Measurements from ENCODE around the gene GGCX.
A peak's percentile ranks its signal among the peaks of the same experiment; 100 is the strongest.

Gene GGCX

GRCh38 chr2:85585781-85586105, 24.4 kb upstream of the GGCX start:
- no peak overlapping the region for H3K9ac ChIP-seq (ENCODE audit: low read depth, low read length)
- H3K9me3 ChIP-seq (ENCODE audit: control insufficient read depth, insufficient read depth, low read length): no peaks in the 10 kb centered on the region
- H3K4me1 ChIP-seq (ENCODE audit: insufficient read depth, low read length): peaks cover 14% of the 10 kb centered on the region

GRCh38 chr2:85584857-85585780, 23.8 kb upstream of the GGCX start:
- Histone ChIP-seq H3K9ac (ENCODE audit: low read depth, low read length) (peak overlapping the region; percentile 53; the same call in 1 of the 2 replicates), H3K36me3 (ENCODE audit: insufficient read depth, low read length) (peaks cover 7% of the 10 kb centered on the region; the same call in 1 of the 2 replicates), H3K4me1 (ENCODE audit: insufficient read depth, low read length) (peaks cover 14% of the 10 kb centered on the region)

More at GRCh38 chr2:85585781-85586105, 24.4 kb upstream of the GGCX start:
- H3K36me3 ChIP-seq (ENCODE audit: insufficient read depth, low read length): peaks cover 6% of the 10 kb centered on the region; the same call in 1 of the 2 replicates

GRCh38 chr2:85584354-85584856, 23.1 kb upstream of the GGCX start, which contains the start of gene VAMP5:
Gene VAMP5, plus strand, starts transcription at chr2:85584431. Its CDS starts 60 bp downstream, at chr2:85584491.
- Histone ChIP-seq H3K9ac (ENCODE audit: low read depth, low read length) (peak within 1 kb of the TSS; percentile 53; the same call in 1 of the 2 replicates), H3K4me1 (ENCODE audit: insufficient read depth, low read length) (peaks cover 18% of the 10 kb centered on the region), H3K36me3 (ENCODE audit: insufficient read depth, low read length) (peaks cover 7% of the 10 kb centered on the region; the same call in 1 of the 2 replicates)

More at GRCh38 chr2:85584857-85585780, 23.8 kb upstream of the GGCX start:
- H3K9me3 ChIP-seq (ENCODE audit: control insufficient read depth, insufficient read depth, low read length): no peaks in the 10 kb centered on the region

DNA sequence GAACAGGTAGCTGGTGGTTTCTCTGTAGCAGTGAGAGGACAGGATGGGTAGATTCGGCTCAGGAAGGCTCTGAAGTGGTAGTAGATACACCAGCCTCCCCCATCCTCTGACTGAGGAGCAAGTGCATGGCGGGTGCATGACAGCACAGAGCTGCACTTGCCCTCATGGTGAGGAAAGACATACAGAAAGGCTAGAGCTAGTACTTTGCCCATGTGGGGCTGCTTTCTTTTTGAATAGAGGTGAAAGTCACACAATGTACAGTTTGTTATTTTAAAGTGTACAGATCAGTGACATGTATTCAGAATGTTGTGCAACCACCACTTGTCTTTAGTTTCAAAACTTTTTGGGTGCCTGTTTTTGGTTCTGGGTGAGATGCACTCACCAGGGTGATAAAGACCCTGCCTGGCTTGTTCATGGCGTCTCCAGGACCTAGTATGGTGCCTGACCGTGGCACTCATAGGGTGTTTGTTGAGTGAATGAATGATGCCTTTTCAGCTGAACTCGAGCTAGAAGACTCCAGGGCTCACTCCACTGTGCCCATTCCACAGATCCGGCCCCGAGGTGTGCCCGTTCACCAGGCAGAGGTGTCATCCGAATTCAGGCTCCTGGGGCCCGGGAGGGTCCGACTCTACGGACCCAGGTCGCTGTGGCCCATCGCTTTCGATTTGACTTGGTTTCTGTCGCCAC, 22.5 kb upstream of the GGCX start:
- peaks cover 7% of the 10 kb centered on the region; the same call in 1 of the 2 replicates for H3K36me3 ChIP-seq (ENCODE audit: insufficient read depth, low read length)
- H3K4me1 ChIP-seq (ENCODE audit: insufficient read depth, low read length): peaks cover 24% of the 10 kb centered on the region
- no peak overlapping the region; the same call in 1 of the 2 replicates for H3K9ac ChIP-seq (ENCODE audit: low read depth, low read length)
- no peaks in the 10 kb centered on the region for H3K9me3 ChIP-seq (ENCODE audit: control insufficient read depth, insufficient read depth, low read length)

More at GRCh38 chr2:85584354-85584856, 23.1 kb upstream of the GGCX start, which contains the start of gene VAMP5:
- no peaks in the 10 kb centered on the region for H3K9me3 ChIP-seq (ENCODE audit: control insufficient read depth, insufficient read depth, low read length)

- Histone ChIP-seq H3K9ac (ENCODE audit: low read depth, low read length) (no peak overlapping the region), H3K4me1 (ENCODE audit: insufficient read depth, low read length) (peaks cover 28% of the 10 kb centered on the region), H3K9me3 (ENCODE audit: control insufficient read depth, insufficient read depth, low read length) (no peaks in the 10 kb centered on the region), H3K36me3 (ENCODE audit: insufficient read depth, low read length) (peaks cover 7% of the 10 kb centered on the region; the same call in 1 of the 2 replicates)
These were observed 21.2 kb upstream of the GGCX start for GRCh38 chr2:85582492-85582891.

DNA sequence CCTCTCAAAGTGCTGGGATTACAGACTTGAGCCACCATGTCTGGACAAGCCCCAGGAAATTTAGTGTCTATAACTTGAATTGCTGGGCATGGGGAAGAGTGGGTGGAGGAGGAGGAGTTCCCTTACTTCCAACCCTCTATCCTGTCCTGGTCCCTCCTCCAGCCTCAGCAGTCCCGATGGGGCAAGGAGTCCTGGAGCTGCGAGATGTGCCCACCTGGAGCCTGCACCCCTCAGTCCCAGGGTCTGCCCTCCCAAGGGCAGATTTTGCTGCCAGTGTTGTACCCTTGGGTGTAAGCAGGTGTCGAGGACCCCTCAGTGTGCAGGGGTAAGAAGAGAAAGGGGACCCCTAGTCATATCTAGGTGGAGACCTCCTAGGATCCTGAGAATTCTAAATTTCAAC, 18.9 kb upstream of the GGCX start:
- H3K36me3 ChIP-seq (ENCODE audit: insufficient read depth, low read length): peaks cover 7% of the 10 kb centered on the region; the same call in 1 of the 2 replicates
- no peaks in the 10 kb centered on the region for H3K9me3 ChIP-seq (ENCODE audit: control insufficient read depth, insufficient read depth, low read length)
- H3K4me1 ChIP-seq (ENCODE audit: insufficient read depth, low read length): peaks cover 20% of the 10 kb centered on the region
- H3K9ac ChIP-seq (ENCODE audit: low read depth, low read length): no peak overlapping the region

- 0 out of 2 replicates have a peak overlapping the region, but pooled peaks have one; percentile 11 for H3K9ac ChIP-seq (ENCODE audit: low read depth, low read length)
- peaks cover 7% of the 10 kb centered on the region; the same call in 1 of the 2 replicates for H3K36me3 ChIP-seq (ENCODE audit: insufficient read depth, low read length)
- peaks cover 14% of the 10 kb centered on the region for H3K4me1 ChIP-seq (ENCODE audit: insufficient read depth, low read length)
- no peaks in the 10 kb centered on the region for H3K9me3 ChIP-seq (ENCODE audit: control insufficient read depth, insufficient read depth, low read length)
These were observed 18.1 kb upstream of the GGCX start for GRCh38 chr2:85579266-85579935.

GRCh38 chr2:85578243-85579180, 17.2 kb upstream of the GGCX start:
- Histone ChIP-seq H3K9me3 (ENCODE audit: control insufficient read depth, insufficient read depth, low read length) (no peaks in the 10 kb centered on the region), H3K4me1 (ENCODE audit: insufficient read depth, low read length) (peaks cover 14% of the 10 kb centered on the region), H3K9ac (ENCODE audit: low read depth, low read length) (peak overlapping the region; percentile 54; the same call in 1 of the 2 replicates), H3K36me3 (ENCODE audit: insufficient read depth, low read length) (peaks cover 7% of the 10 kb centered on the region; the same call in 1 of the 2 replicates)

GRCh38 chr2:85577386-85578242, 16.3 kb upstream of the GGCX start, which contains the start of gene VAMP8:
Gene VAMP8, plus strand, starts transcription at chr2:85577586. Its CDS starts 61 bp downstream, at chr2:85577647.
- Histone ChIP-seq H3K9me3 (ENCODE audit: control insufficient read depth, insufficient read depth, low read length) (no peaks in the 10 kb centered on the region), H3K36me3 (ENCODE audit: insufficient read depth, low read length) (peaks cover 7% of the 10 kb centered on the region; the same call in 1 of the 2 replicates), H3K9ac (ENCODE audit: low read depth, low read length) (peak within 1 kb of the TSS; percentile 54), H3K4me1 (ENCODE audit: insufficient read depth, low read length) (peaks cover 16% of the 10 kb centered on the region)

GRCh38 chr2:85577063-85577385, 15.7 kb upstream of the GGCX start:
- Histone ChIP-seq H3K36me3 (ENCODE audit: insufficient read depth, low read length) (peaks cover 7% of the 10 kb centered on the region; the same call in 1 of the 2 replicates), H3K9ac (ENCODE audit: low read depth, low read length) (peak overlapping the region; percentile 54; the same call in 1 of the 2 replicates), H3K9me3 (ENCODE audit: control insufficient read depth, insufficient read depth, low read length) (no peaks in the 10 kb centered on the region), H3K4me1 (ENCODE audit: insufficient read depth, low read length) (peaks cover 18% of the 10 kb centered on the region)

GRCh38 chr2:85575739-85576138, 14.4 kb upstream of the GGCX start:
- Histone ChIP-seq H3K9ac (ENCODE audit: low read depth, low read length) (no peak overlapping the region), H3K9me3 (ENCODE audit: control insufficient read depth, insufficient read depth, low read length) (no peaks in the 10 kb centered on the region), H3K36me3 (ENCODE audit: insufficient read depth, low read length) (0 out of 2 replicates have a peak, but pooled peaks cover under 1% of the 10 kb centered on the region), H3K4me1 (ENCODE audit: insufficient read depth, low read length) (peaks cover 18% of the 10 kb centered on the region)

- no peaks in the 10 kb centered on the region for H3K36me3 ChIP-seq (ENCODE audit: insufficient read depth, low read length)
- H3K4me1 ChIP-seq (ENCODE audit: insufficient read depth, low read length): no peaks in the 10 kb centered on the region
- H3K9me3 ChIP-seq (ENCODE audit: control insufficient read depth, insufficient read depth, low read length): no peaks in the 10 kb centered on the region
- H3K9ac ChIP-seq (ENCODE audit: low read depth, low read length): no peak overlapping the region
These were observed 5.0 kb upstream of the GGCX start for GRCh38 chr2:85566265-85566664.

Measured in ES-I3 (cell line).